Motor neuron (in vitro differentiated cells): ENCODE measurements around the gene EPO. TPM values are rescaled to one million over a fixed set of nuclear protein-coding genes. Genes with fewer than 3 reads are reported as not detected.
"Not testable (repeated sequence)": the region's sequence is repeated elsewhere in the genome, so short reads cannot be mapped to it uniquely, and the experiment has no call there.

ENCODE experiments used
- ATAC-seq, 8 experiments: fragments of 200-7000 bp; cut with Tn5 transposase; replicated peaks in 6 of 8; 2 replicates each; pipeline ENCODE4 v1.8.0; 2021; ENCODE audit warnings: mild to moderate bottlenecking in 8 of 8, moderate library complexity in 8 of 8
- H3K27ac ChIP-seq, 2 donors: fragments of 250-450 bp; sonication (Bioruptor Pico); 2 replicates each; pipeline ENCODE4 v1.9.0; 2021; ENCODE audit warnings: antibody characterized with exemption in 2 of 2, mild to moderate bottlenecking in 2 of 2, moderate library complexity in 1 of 2
- H3K4me1 ChIP-seq, 2 donors: fragments of 250-450 bp; sonication (Bioruptor Pico); replicated peaks in 1 of 2; 2 replicates each; pipeline ENCODE4 v1.6.1; 2021; ENCODE audit warnings: antibody characterized with exemption in 2 of 2, mild to moderate bottlenecking in 2 of 2, moderate library complexity in 1 of 2
- H3K4me3 ChIP-seq, 5 donors: fragments of 250-450 bp; sonication (Bioruptor Pico); 2 replicates each; pipeline ENCODE4 v1.9.0; 2021; ENCODE audit warnings: antibody characterized with exemption in 5 of 5, mild to moderate bottlenecking in 5 of 5, moderate library complexity in 4 of 5
- WGBS, 10 experiments: fragments of 450-650 bp; shearing (Covaris generic); methylation state at CpG; one replicate each; pipeline ENCODE4 v1.0.0; 2022; 5-methylcytosine and 5-hydroxymethylcytosine counted together
- in situ Hi-C, 9 experiments: fragments of 400-800 bp; cut with MboI; loops; one replicate each; pipeline ENCODE4 v1.15.0; 2021; ENCODE audit warnings: low sequenced_read_pairs in 9 of 9, low pct_unique_long_range_greater_than_20kb in 2 of 9; ENCODE audit not compliant: unreplicated experiment in 9 of 9
- total RNA-seq, 8 experiments: library from RNA; unstranded; fragments of 300-600 nt; gene quantifications; 2 replicates each; pipeline versions ENCODE4 v1.2.3 to v1.2.4, GENCODE V29; 2022

The EPO gene
- total RNA-seq, 8 experiments from 2014 or later, result 0.11 TPM; not detected in 7

- 41 to 94% (median 71%) methylated on average over 1 to 5 of the region's 6 CpGs; no CpG with 5 or more reads in 1 of the 10 experiments for WGBS, 10 experiments
- in situ Hi-C loops, result no loop called here
- no peak overlapping the region for H3K27ac ChIP-seq
- H3K4me3 ChIP-seq, result no peak overlapping the region
- peaks cover 4% of the 10 kb centered on the region in 2 donors for H3K4me1 ChIP-seq
- no peak for ATAC-seq
Observed at GRCh38 chr7:100699018-100699417, 21.2 kb upstream of the EPO start.

- ATAC-seq, H3K4me3 ChIP-seq, H3K27ac ChIP-seq, H3K4me1 ChIP-seq: not testable (repeated sequence)
- 50 to 100% (median 74%) methylated on average over 1 to 3 of the region's 3 CpGs; no CpG with 5 or more reads in 1 of the 10 experiments for WGBS, 10 experiments
- in situ Hi-C loops, result loop anchor here in 7 of 9 experiments (10.0 to 25.0 kb wide), 3 partner anchors 136 to 161 kb away; partner anchors contain the start of genes SLC12A9 (in 6 of the 7), TRIP6 (in 4 of the 7) and EPHB4 (in 1 of the 7)
Observed at GRCh38 chr7:100701089-100701488, 19.2 kb upstream of the EPO start.

- 0% methylated on average over 1 to 5 of the region's 25 CpGs; no CpG with 5 or more reads in 6 of the 10 experiments for WGBS, 10 experiments
- Histone ChIP-seq H3K27ac (peak overlapping the region; percentile 94 to 98), H3K4me1 (peaks cover 9 to 12% of the 10 kb centered on the region in 2 donors), H3K4me3 (peak overlapping the region; percentile 56 to 99 (median 77))
- peak; percentile 55 to 82 (median 79) for ATAC-seq
- in situ Hi-C loops, result loop anchor here in 7 of 9 experiments (10.0 to 25.0 kb wide), 3 partner anchors 132 to 157 kb away; partner anchors contain the start of genes SLC12A9 (in 6 of the 7), TRIP6 (in 4 of the 7) and EPHB4 (in 1 of the 7)
Observed at GRCh38 chr7:100705320-100705752, 14.9 kb upstream of the EPO start.

GRCh38 chr7:100705753-100706671 lies 14.3 kb upstream of the EPO start, which contains the start of gene POP7:
TSS of gene POP7 (plus strand) at chr7:100706121. CDS start at chr7:100706831, 710 bp downstream.
- in situ Hi-C loops, result loop anchor here in 7 of 9 experiments (10.0 to 25.0 kb wide), 3 partner anchors 131 to 156 kb away; partner anchors contain the start of genes SLC12A9 (in 6 of the 7), TRIP6 (in 4 of the 7) and EPHB4 (in 1 of the 7)
- H3K4me3 ChIP-seq, result peak within 1 kb of the TSS; percentile 56 to 99 (median 77)
- peak within 1 kb of the TSS; percentile 94 to 98 for H3K27ac ChIP-seq
- H3K4me1 ChIP-seq, result peaks cover 9 to 12% of the 10 kb centered on the region in 2 donors
- WGBS, 10 experiments, result 0 to 2% (median 0%) methylated on average over 3 to 26 of the region's 86 CpGs; no CpG with 5 or more reads in 5 of the 10 experiments
- peak; percentile 88 to 96 (median 92) for ATAC-seq

GRCh38 chr7:100706672-100707311 lies 13.5 kb upstream of the EPO start:
- Histone ChIP-seq H3K27ac (peak overlapping the region in 1 of 2 donors; percentile 98), H3K4me3 (peak overlapping the region; percentile 56 to 99 (median 77)), H3K4me1 (peaks cover 9 to 12% of the 10 kb centered on the region in 2 donors)
- no peak for ATAC-seq
- 3 to 35% (median 19%) methylated on average over 4 to 16 of the region's 34 CpGs; no CpG with 5 or more reads in 4 of the 10 experiments for WGBS, 10 experiments
- in situ Hi-C loops, result loop anchor here in 7 of 9 experiments (10.0 to 25.0 kb wide), 3 partner anchors 131 to 156 kb away; partner anchors contain the start of genes SLC12A9 (in 6 of the 7), TRIP6 (in 4 of the 7) and EPHB4 (in 1 of the 7)

GRCh38 chr7:100708395-100708794 lies 11.9 kb upstream of the EPO start:
- 73 to 100% (median 90%) methylated on average over 3 to 5 of the region's 6 CpGs; no CpG with 5 or more reads in 5 of the 10 experiments for WGBS, 10 experiments
- ATAC-seq, result no peak
- in situ Hi-C loops, result loop anchor here in 7 of 9 experiments (10.0 to 25.0 kb wide), 3 partner anchors 129 to 154 kb away; partner anchors contain the start of genes SLC12A9 (in 6 of the 7), TRIP6 (in 4 of the 7) and EPHB4 (in 1 of the 7)
- Histone ChIP-seq H3K27ac (no peak overlapping the region), H3K4me1 (peaks cover 9 to 12% of the 10 kb centered on the region in 2 donors), H3K4me3 (no peak overlapping the region)

GRCh38 chr7:100710452-100710851 lies 9.8 kb upstream of the EPO start:
- no peak overlapping the region for H3K4me3 ChIP-seq
- 56 to 100% (median 92%) methylated on average over 1 to 3 of the region's 4 CpGs; no CpG with 5 or more reads in 3 of the 10 experiments for WGBS, 10 experiments
- peaks cover 6 to 7% of the 10 kb centered on the region in 2 donors for H3K4me1 ChIP-seq
- in situ Hi-C loops, result loop anchor here in 5 of 9 experiments (25.0 kb wide), 2 partner anchors 127 to 152 kb away; partner anchors contain the start of genes SLC12A9 (in 4 of the 5), TRIP6 (in 4 of the 5) and EPHB4 (in 1 of the 5)
- no peak for ATAC-seq
- H3K27ac ChIP-seq, result no peak overlapping the region

GRCh38 chr7:100711369-100711768 lies 8.9 kb upstream of the EPO start:
- in situ Hi-C loops, result loop anchor here in 5 of 9 experiments (25.0 kb wide), 2 partner anchors 126 to 151 kb away; partner anchors contain the start of genes SLC12A9 (in 4 of the 5), TRIP6 (in 4 of the 5) and EPHB4 (in 1 of the 5)
- peaks cover 6 to 7% of the 10 kb centered on the region in 2 donors for H3K4me1 ChIP-seq
- H3K4me3 ChIP-seq, result no peak overlapping the region
- WGBS, 10 experiments, result 50 to 100% methylated on average over 1 to 2 of the region's 11 CpGs; no CpG with 5 or more reads in 8 of the 10 experiments
- ATAC-seq, result no peak
- no peak overlapping the region for H3K27ac ChIP-seq

GRCh38 chr7:100714725-100715124 lies 5.5 kb upstream of the EPO start:
- no peak overlapping the region for H3K27ac ChIP-seq
- ATAC-seq, result no peak
- in situ Hi-C loops, result loop anchor here in 5 of 9 experiments (25.0 kb wide), 2 partner anchors 123 to 148 kb away; partner anchors contain the start of genes SLC12A9 (in 4 of the 5), TRIP6 (in 4 of the 5) and EPHB4 (in 1 of the 5)
- WGBS, 10 experiments, result 0 to 74% (median 44%) methylated on average over 1 to 3 of the region's 8 CpGs; no CpG with 5 or more reads in 3 of the 10 experiments
- H3K4me1 ChIP-seq, result no peaks in the 10 kb centered on the region
- H3K4me3 ChIP-seq, result no peak overlapping the region

- ATAC-seq, result not testable (repeated sequence)
- in situ Hi-C loops, result loop anchor here in 5 of 9 experiments (25.0 kb wide), 2 partner anchors 120 to 145 kb away; partner anchors contain the start of genes SLC12A9 (in 4 of the 5), TRIP6 (in 4 of the 5) and EPHB4 (in 1 of the 5)
Observed at GRCh38 chr7:100717073-100717472, 3.2 kb upstream of the EPO start.

GRCh38 chr7:100719523-100720278 lies 567 bp upstream of the EPO start:
- no peak overlapping the region for H3K4me3 ChIP-seq
- no peak overlapping the region for H3K27ac ChIP-seq
- ATAC-seq, result peak in 7 of 8 experiments; percentile 22 to 82 (median 51)
- in situ Hi-C loops, result loop anchor here in 5 of 9 experiments (25.0 kb wide), 2 partner anchors 118 to 143 kb away; partner anchors contain the start of genes SLC12A9 (in 4 of the 5), TRIP6 (in 4 of the 5) and EPHB4 (in 1 of the 5)
- H3K4me1 ChIP-seq, result peaks cover 0 to 5% of the 10 kb centered on the region in 2 donors
- WGBS, 10 experiments, result 0 to 80% (median 39%) methylated on average over 1 to 6 of the region's 8 CpGs; no CpG with 5 or more reads in 4 of the 10 experiments

More at GRCh38 chr7:100717073-100717472, 3.2 kb upstream of the EPO start:
- 46 to 72% methylated on average over 2 of the region's 2 CpGs; no CpG with 5 or more reads in 8 of the 10 experiments for WGBS, 10 experiments
- H3K4me1 ChIP-seq, H3K27ac ChIP-seq, H3K4me3 ChIP-seq: not testable (repeated sequence)
